Measurements from ENCODE around the gene SECISBP2L.

GRCh38 chr15:48962662-48963523 lies 83.4 kb downstream of the SECISBP2L start:
- TF ChIP-seq, protein P1, sequence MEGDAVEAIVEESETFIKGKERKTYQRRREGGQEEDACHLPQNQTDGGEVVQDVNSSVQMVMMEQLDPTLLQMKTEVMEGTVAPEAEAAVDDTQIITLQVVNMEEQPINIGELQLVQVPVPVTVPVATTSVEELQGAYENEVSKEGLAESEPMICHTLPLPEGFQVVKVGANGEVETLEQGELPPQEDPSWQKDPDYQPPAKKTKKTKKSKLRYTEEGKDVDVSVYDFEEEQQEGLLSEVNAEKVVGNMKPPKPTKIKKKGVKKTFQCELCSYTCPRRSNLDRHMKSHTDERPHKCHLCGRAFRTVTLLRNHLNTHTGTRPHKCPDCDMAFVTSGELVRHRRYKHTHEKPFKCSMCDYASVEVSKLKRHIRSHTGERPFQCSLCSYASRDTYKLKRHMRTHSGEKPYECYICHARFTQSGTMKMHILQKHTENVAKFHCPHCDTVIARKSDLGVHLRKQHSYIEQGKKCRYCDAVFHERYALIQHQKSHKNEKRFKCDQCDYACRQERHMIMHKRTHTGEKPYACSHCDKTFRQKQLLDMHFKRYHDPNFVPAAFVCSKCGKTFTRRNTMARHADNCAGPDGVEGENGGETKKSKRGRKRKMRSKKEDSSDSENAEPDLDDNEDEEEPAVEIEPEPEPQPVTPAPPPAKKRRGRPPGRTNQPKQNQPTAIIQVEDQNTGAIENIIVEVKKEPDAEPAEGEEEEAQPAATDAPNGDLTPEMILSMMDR (conservative IDR thresholded peaks at IDR 0.05; ENCODE audit: low read depth, low read length): no peak
- TF ChIP-seq, protein P2, sequence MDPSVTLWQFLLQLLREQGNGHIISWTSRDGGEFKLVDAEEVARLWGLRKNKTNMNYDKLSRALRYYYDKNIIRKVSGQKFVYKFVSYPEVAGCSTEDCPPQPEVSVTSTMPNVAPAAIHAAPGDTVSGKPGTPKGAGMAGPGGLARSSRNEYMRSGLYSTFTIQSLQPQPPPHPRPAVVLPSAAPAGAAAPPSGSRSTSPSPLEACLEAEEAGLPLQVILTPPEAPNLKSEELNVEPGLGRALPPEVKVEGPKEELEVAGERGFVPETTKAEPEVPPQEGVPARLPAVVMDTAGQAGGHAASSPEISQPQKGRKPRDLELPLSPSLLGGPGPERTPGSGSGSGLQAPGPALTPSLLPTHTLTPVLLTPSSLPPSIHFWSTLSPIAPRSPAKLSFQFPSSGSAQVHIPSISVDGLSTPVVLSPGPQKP (IDR thresholded peaks at IDR 0.05; ENCODE audit: borderline replicate concordance, low read depth, low read length): no peak
- no peak for TF ChIP-seq MXI1 (IDR thresholded peaks at IDR 0.05; ENCODE audit: borderline replicate concordance, low read depth, low read length)
- no peak for TF ChIP-seq MAZ (IDR thresholded peaks at IDR 0.05; ENCODE audit: borderline replicate concordance, low read depth, low read length)
- TF ChIP-seq RCOR1 (IDR thresholded peaks at IDR 0.05; ENCODE audit: insufficient replicate concordance, low read length): no peak
- TF ChIP-seq MAFK (IDR thresholded peaks at IDR 0.05; ENCODE audit: low read depth, low read length): no peak
- no peak for TF ChIP-seq CHD1 (IDR thresholded peaks at IDR 0.05; ENCODE audit: low read depth, low read length)
- TF ChIP-seq POLR2A (IDR thresholded peaks at IDR 0.05; ENCODE audit: low read depth, low read length): no peak
- TF ChIP-seq, protein P3, sequence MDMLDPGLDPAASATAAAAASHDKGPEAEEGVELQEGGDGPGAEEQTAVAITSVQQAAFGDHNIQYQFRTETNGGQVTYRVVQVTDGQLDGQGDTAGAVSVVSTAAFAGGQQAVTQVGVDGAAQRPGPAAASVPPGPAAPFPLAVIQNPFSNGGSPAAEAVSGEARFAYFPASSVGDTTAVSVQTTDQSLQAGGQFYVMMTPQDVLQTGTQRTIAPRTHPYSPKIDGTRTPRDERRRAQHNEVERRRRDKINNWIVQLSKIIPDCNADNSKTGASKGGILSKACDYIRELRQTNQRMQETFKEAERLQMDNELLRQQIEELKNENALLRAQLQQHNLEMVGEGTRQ (IDR thresholded peaks at IDR 0.05; ENCODE audit: low read depth, low read length): no peak
- no peak for TF ChIP-seq RFX5 (IDR thresholded peaks at IDR 0.05; ENCODE audit: low read depth, low read length)
- no peak for TF ChIP-seq NFE2L2 (IDR thresholded peaks at IDR 0.05; ENCODE audit: low read depth, low read length)
- no peak for TF ChIP-seq RAD21 (IDR thresholded peaks at IDR 0.05; ENCODE audit: low read length)
- peak; percentile 73 for TF ChIP-seq CEBPB (IDR thresholded peaks at IDR 0.05; ENCODE audit: low read depth, low read length)
